Neural cell (in vitro differentiated cells): ENCODE results near the gene GDF9.

ENCODE experiments used
- CTCF ChIP-seq: fragments of 450-650 bp; IDR thresholded peaks from 2 replicates; pipeline ENCODE4 v1.5.1; 2014; ENCODE audit warnings: antibody characterized with exemption, mild to moderate bottlenecking, moderate library complexity; ENCODE audit not compliant: poor library complexity, severe bottlenecking
- EZH2 ChIP-seq: fragments of 200-600, 300-800 bp; shearing (Covaris generic), sonication (generic); IDR thresholded peaks from 2 replicates; pipeline ENCODE4 v1.6.1; 2014; ENCODE audit warnings: antibody characterized with exemption, low read length, borderline replicate concordance, mild to moderate bottlenecking; ENCODE audit not compliant: insufficient read depth, poor library complexity, severe bottlenecking
- POLR2AphosphoS5 ChIP-seq: IDR thresholded peaks from 2 replicates; pipeline ENCODE4 v1.6.1; 2012
- RAD21 ChIP-seq: fragments of 450-650 bp; conservative IDR thresholded peaks from 2 replicates; pipeline ENCODE4 v1.6.1; 2014; ENCODE audit warnings: antibody characterized with exemption, mild to moderate bottlenecking, moderate library complexity

GRCh38 chr5:132853790-132854189, 12.5 kb downstream of the GDF9 start:
- TF ChIP-seq RAD21 = no peak
- no peak for TF ChIP-seq EZH2
- TF ChIP-seq CTCF = no peak
- no peak for TF ChIP-seq POLR2AphosphoS5
